Stimulated activated CD4-positive, alpha-beta T cell treated with anti-CD3 and anti-CD28 coated beads, Interleukin-4, amount 100 ng/mL, for 4 hours (primary cell): ENCODE results near the gene C17orf67.
A peak's percentile ranks its signal among the peaks of the same experiment; 100 is the strongest.

Source experiments
- DNase-seq, 2 experiments: peaks; one replicate each; pipeline ENCODE4 v3.0.0-alpha.2; 2020

Gene C17orf67

GRCh38 chr17:56832446-56832845, 1.3 kb downstream of the C17orf67 start:
- DNase-seq, result no peak

- DNase-seq, result no peak
These were observed 2.2 kb downstream of the C17orf67 start for GRCh38 chr17:56831369-56832095.

- DNase-seq, result no peak
These were observed 2.9 kb downstream of the C17orf67 start for GRCh38 chr17:56830726-56831368.

GRCh38 chr17:56826611-56827414, 6.9 kb downstream of the C17orf67 start:
- DNase-seq, result no peak

GRCh38 chr17:56824503-56824902, 9.2 kb downstream of the C17orf67 start:
- no peak for DNase-seq

GRCh38 chr17:56823848-56824247, 9.9 kb downstream of the C17orf67 start:
- DNase-seq, result no peak

- DNase-seq, result no peak
These were observed 11.0 kb downstream of the C17orf67 start for GRCh38 chr17:56822725-56823124.

- DNase-seq, result no peak
These were observed 11.7 kb downstream of the C17orf67 start for GRCh38 chr17:56821847-56822534.

- no peak for DNase-seq
These were observed 13.5 kb downstream of the C17orf67 start for GRCh38 chr17:56820207-56820606.

- DNase-seq, result peak; percentile 53 to 67
These were observed 14.1 kb downstream of the C17orf67 start for GRCh38 chr17:56819431-56820145.

GRCh38 chr17:56819030-56819429, 14.7 kb downstream of the C17orf67 start:
- no peak for DNase-seq

GRCh38 chr17:56817066-56817465, 16.7 kb downstream of the C17orf67 start:
- no peak for DNase-seq

- DNase-seq, result no peak
These were observed 18.0 kb downstream of the C17orf67 start for GRCh38 chr17:56815711-56816110.

GRCh38 chr17:56812901-56813388, 20.8 kb downstream of the C17orf67 start:
- no peak for DNase-seq

GRCh38 chr17:56810891-56811775, 22.6 kb downstream of the C17orf67 start:
- DNase-seq, result no peak

- DNase-seq, result no peak
These were observed 23.4 kb downstream of the C17orf67 start for GRCh38 chr17:56810343-56810742.

GRCh38 chr17:56809820-56810179, 23.9 kb downstream of the C17orf67 start:
- no peak for DNase-seq

GRCh38 chr17:56809106-56809819, 24.5 kb downstream of the C17orf67 start:
- no peak for DNase-seq

- DNase-seq, result no peak
These were observed 25.2 kb downstream of the C17orf67 start for GRCh38 chr17:56808503-56808902.

- DNase-seq, result no peak
These were observed 26.0 kb downstream of the C17orf67 start for GRCh38 chr17:56807723-56808122.

- DNase-seq, result no peak
These were observed 26.8 kb downstream of the C17orf67 start for GRCh38 chr17:56806949-56807348.
